H9 (cell line): ENCODE results near the gene TBL1X. TPM values are rescaled to one million over a fixed set of nuclear protein-coding genes. Genes with fewer than 3 reads are reported as not detected.
"Not testable (repeated sequence)": the region's sequence is repeated elsewhere in the genome, so short reads cannot be mapped to it uniquely, and the experiment has no call there.

Experiments
- DNase-seq: peaks from one replicate; pipeline ENCODE4 v3.0.0-alpha.2; 2017
- H2AFZ ChIP-seq: one replicate; pipeline ENCODE4 v1.6.1; 2013; ENCODE audit warnings: mild to moderate bottlenecking, low read length, control low read depth, moderate library complexity
- H2AK5ac ChIP-seq: 2 replicates; pipeline ENCODE4 v1.6.1; 2013; ENCODE audit warnings: low read length, control low read depth, mixed read lengths; ENCODE audit not compliant: insufficient read length
- H2BK120ac ChIP-seq: one replicate; pipeline ENCODE4 v1.6.1; 2013; ENCODE audit warnings: low read depth, mild to moderate bottlenecking, low read length, control low read depth, inconsistent platforms; ENCODE audit not compliant: poor library complexity, severe bottlenecking
- H2BK12ac ChIP-seq: 2 replicates; pipeline ENCODE4 v1.6.1; 2013; ENCODE audit warnings: low read length, control low read depth, mixed read lengths, low read depth; ENCODE audit not compliant: insufficient read length
- H2BK15ac ChIP-seq: 2 replicates; pipeline ENCODE4 v1.6.1; 2013; ENCODE audit warnings: low read depth, low read length, control low read depth
- H2BK20ac ChIP-seq: one replicate; pipeline ENCODE4 v1.6.1; 2013; ENCODE audit warnings: low read depth, mild to moderate bottlenecking, low read length, control low read depth, inconsistent platforms; ENCODE audit not compliant: poor library complexity, severe bottlenecking
- H2BK5ac ChIP-seq: 2 replicates; pipeline ENCODE4 v1.6.1; 2013; ENCODE audit warnings: low read length, control low read depth, mixed read lengths; ENCODE audit not compliant: insufficient read length
- H3K14ac ChIP-seq: 2 replicates; pipeline ENCODE4 v1.6.1; 2013; ENCODE audit warnings: low read length, control low read depth; ENCODE audit not compliant: insufficient read depth
- H3K18ac ChIP-seq: 2 replicates; pipeline ENCODE4 v1.6.1; 2013; ENCODE audit warnings: low read depth, mild to moderate bottlenecking, mixed read lengths, low read length, control low read depth; ENCODE audit not compliant: insufficient read length
- H3K23ac ChIP-seq: 2 replicates; pipeline ENCODE4 v1.6.1; 2013; ENCODE audit warnings: low read length, control low read depth, mixed read lengths, low read depth; ENCODE audit not compliant: insufficient read length
- H3K23me2 ChIP-seq: 2 replicates; pipeline ENCODE4 v1.6.1; 2013; ENCODE audit warnings: low read depth, mild to moderate bottlenecking, mixed read lengths, low read length, control low read depth; ENCODE audit not compliant: insufficient read length, poor library complexity, severe bottlenecking
- H3K27ac ChIP-seq: 2 replicates; pipeline ENCODE4 v1.5.1; 2013; ENCODE audit warnings: low read length, control low read depth, mixed read lengths, low read depth; ENCODE audit not compliant: insufficient read length
- H3K27me3 ChIP-seq: 2 replicates; pipeline ENCODE4 v1.6.1; 2013; ENCODE audit warnings: low read length, control low read depth, inconsistent platforms; ENCODE audit not compliant: insufficient read depth
- H3K4ac ChIP-seq: 2 replicates; pipeline ENCODE4 v1.6.1; 2013; ENCODE audit warnings: low read depth, mild to moderate bottlenecking, control low read depth, inconsistent platforms, low read length, moderate library complexity
- H3K4me1 ChIP-seq: 2 replicates; pipeline ENCODE4 v1.6.1; 2013; ENCODE audit warnings: low read length, control low read depth, inconsistent platforms; ENCODE audit not compliant: insufficient read depth
- H3K4me2 ChIP-seq: 2 replicates; pipeline ENCODE4 v1.6.1; 2013; ENCODE audit warnings: low read length, control low read depth, mixed read lengths; ENCODE audit not compliant: insufficient read length, insufficient read depth
- H3K56ac ChIP-seq: 2 replicates; pipeline ENCODE4 v1.6.1; 2013; ENCODE audit warnings: low read depth, mild to moderate bottlenecking, mixed read lengths, low read length, control low read depth; ENCODE audit not compliant: insufficient read length
- H3K79me1 ChIP-seq: 2 replicates; pipeline ENCODE4 v1.6.1; 2013; ENCODE audit warnings: low read depth, mild to moderate bottlenecking, moderate library complexity, low read length, control low read depth, inconsistent platforms; ENCODE audit not compliant: insufficient read depth, poor library complexity, severe bottlenecking
- H3K79me2 ChIP-seq: 2 replicates; pipeline ENCODE4 v1.6.1; 2013; ENCODE audit warnings: low read length, control low read depth, inconsistent platforms; ENCODE audit not compliant: insufficient read depth
- H3K9ac ChIP-seq: 2 replicates; pipeline ENCODE4 v1.6.1; 2013; ENCODE audit warnings: low read length, control low read depth, mixed read lengths; ENCODE audit not compliant: insufficient read length; ENCODE audit errors: extremely low read depth
- H3K9me3 ChIP-seq: one replicate; pipeline ENCODE4 v1.6.1; 2013; ENCODE audit warnings: low read depth, low read length, inconsistent platforms; ENCODE audit not compliant: control insufficient read depth
- H3T11ph ChIP-seq: one replicate; pipeline ENCODE4 v1.6.1; 2013; ENCODE audit warnings: mild to moderate bottlenecking, low read length, control low read depth, inconsistent platforms
- H4K20me1 ChIP-seq: one replicate; pipeline ENCODE4 v1.6.1; 2013; ENCODE audit not compliant: control insufficient read depth, insufficient read length, insufficient read depth
- H4K5ac ChIP-seq: 2 replicates; pipeline ENCODE4 v1.6.1; 2013; ENCODE audit warnings: low read depth, mild to moderate bottlenecking, mixed read lengths, low read length, control low read depth; ENCODE audit not compliant: insufficient read length
- H4K8ac ChIP-seq: replicated peaks from 2 replicates; pipeline ENCODE4 v1.6.1; 2013; ENCODE audit warnings: low read length, control low read depth, mixed read lengths, low read depth; ENCODE audit not compliant: insufficient read length
- H4K91ac ChIP-seq: 2 replicates; pipeline ENCODE4 v1.6.1; 2013; ENCODE audit warnings: low read depth, mild to moderate bottlenecking, moderate library complexity, mixed read lengths, low read length, control low read depth; ENCODE audit not compliant: insufficient read length
- H3K27ac Mint-ChIP-seq, 3 experiments: 2 replicates in 2 of 3; 3 replicates in 1 of 3; pipeline ENCODE4 v1.8.0; 2020 to 2021; ENCODE audit warnings: mixed read lengths in 3 of 3, mild to moderate bottlenecking in 1 of 3, moderate library complexity in 1 of 3
- H3K27me3 Mint-ChIP-seq: 2 replicates; pipeline ENCODE4 v1.8.0; 2021; ENCODE audit warnings: low read depth, mild to moderate bottlenecking, moderate library complexity, mixed read lengths
- H3K36me3 Mint-ChIP-seq, 3 experiments: 2 replicates in 2 of 3; 3 replicates in 1 of 3; pipeline ENCODE4 v1.8.0; 2020 to 2021; ENCODE audit warnings: low read depth in 3 of 3, mixed read lengths in 3 of 3; ENCODE audit not compliant: insufficient read depth in 1 of 3
- H3K4me1 Mint-ChIP-seq, 2 experiments: 2 replicates each; pipeline ENCODE4 v1.8.0; 2020; ENCODE audit warnings: mixed read lengths in 2 of 2
- H3K4me3 Mint-ChIP-seq, 2 experiments: 2 replicates in 1 of 2; 3 replicates in 1 of 2; pipeline ENCODE4 v1.8.0; 2020 to 2021; ENCODE audit warnings: mild to moderate bottlenecking in 2 of 2, mixed read lengths in 2 of 2, moderate library complexity in 1 of 2
- H3K9me3 Mint-ChIP-seq, 2 experiments: 2 replicates in 1 of 2; 3 replicates in 1 of 2; pipeline ENCODE4 v1.8.0; 2020; ENCODE audit warnings: mild to moderate bottlenecking in 2 of 2, mixed read lengths in 2 of 2, moderate library complexity in 1 of 2
- CTCF ChIP-seq: fragments of 200-600 bp; sonication (generic); conservative IDR thresholded peaks from 3 replicates; pipeline ENCODE4 v1.8.0; 2021; ENCODE audit warnings: antibody characterized with exemption, mild to moderate bottlenecking
- WGBS: extraction: QIAGEN DNeasy Blood & Tissue Kit; methylation state at CpG from one replicate; pipeline ENCODE4 v1.1.7; 2013; ENCODE audit warnings: missing lambda C conversion rate, low lambda C conversion rate, mixed read lengths; ENCODE audit not compliant: insufficient read length; ENCODE audit errors: extremely low coverage; 5-methylcytosine and 5-hydroxymethylcytosine counted together
- total RNA-seq: library from RNA; stranded (reverse); gene quantifications from 2 replicates; pipeline ENCODE4 v1.2.1, GENCODE V29; 2021

The TBL1X gene
- total RNA-seq, 1 experiment from 2014 or later = 24.1 TPM

GRCh38 chrX:9473708-9474107 is 8.8 kb downstream of the TBL1X start:
- peaks cover 0 to 51% of the 10 kb centered on the region in 2 experiments; a peak in 3 of 5 replicates for H3K9me3 Mint-ChIP-seq
- no peak for TF ChIP-seq CTCF

GRCh38 chrX:9475417-9475816 is 10.6 kb downstream of the TBL1X start:
- not testable (repeated sequence) for H3K4me2 ChIP-seq, H3K9ac ChIP-seq, H3K27me3 Mint-ChIP-seq, H3K4me3 Mint-ChIP-seq, H2BK12ac ChIP-seq, H3K27ac Mint-ChIP-seq, H2AFZ ChIP-seq, H3K23ac ChIP-seq, H2BK5ac ChIP-seq, H3K9me3 ChIP-seq, H3K4me1 ChIP-seq, H4K20me1 ChIP-seq, H2BK15ac ChIP-seq, H2AK5ac ChIP-seq, H3K23me2 ChIP-seq, H2BK120ac ChIP-seq, H4K5ac ChIP-seq, H3K27ac ChIP-seq, H3T11ph ChIP-seq, H3K27me3 ChIP-seq, H3K14ac ChIP-seq, H3K4ac ChIP-seq, DNase-seq, H4K91ac ChIP-seq, H3K18ac ChIP-seq, H3K56ac ChIP-seq, H2BK20ac ChIP-seq, H4K8ac ChIP-seq
- Histone ChIP-seq H3K79me2 (peaks cover 11% of the 10 kb centered on the region; the same call in 1 of the 2 replicates), H3K79me1 (peaks cover 16% of the 10 kb centered on the region)
- H3K9me3 Mint-ChIP-seq = peaks cover 13 to 56% of the 10 kb centered on the region in 2 experiments
- WGBS = no CpG with 5 or more reads among the region's 4 CpGs
- H3K36me3 Mint-ChIP-seq = peaks cover 15 to 29% (median 20%) of the 10 kb centered on the region in 3 experiments
- H3K4me1 Mint-ChIP-seq = peaks cover 3 to 17% of the 10 kb centered on the region in 2 experiments; a peak in 3 of 4 replicates

More at GRCh38 chrX:9473708-9474107, 8.8 kb downstream of the TBL1X start:
- Mint-ChIP-seq H3K4me1 (peaks cover 3 to 17% of the 10 kb centered on the region in 2 experiments; a peak in 3 of 4 replicates), H3K36me3 (peaks cover 9 to 25% (median 23%) of the 10 kb centered on the region in 3 experiments), H3K27ac (no peak overlapping the region), H3K27me3 (no peaks in the 10 kb centered on the region; the same call in 1 of the 2 replicates), H3K4me3 (no peak overlapping the region)
- Histone ChIP-seq H3K18ac (no peak overlapping the region), H2BK5ac (no peak overlapping the region), H2AFZ (no peak overlapping the region), H3K27ac (no peak overlapping the region), H3K79me2 (peaks cover 11% of the 10 kb centered on the region; the same call in 1 of the 2 replicates), H3K9ac (no peak overlapping the region), H3K14ac (no peak overlapping the region), H3K4me1 (peaks cover 3% of the 10 kb centered on the region; the same call in 1 of the 2 replicates), H2BK12ac (no peak overlapping the region), H4K91ac (no peak overlapping the region), H4K20me1 (no peaks in the 10 kb centered on the region), H4K5ac (no peak overlapping the region), H3K79me1 (peaks cover 16% of the 10 kb centered on the region), H2AK5ac (no peak overlapping the region), H3T11ph (no peak overlapping the region), H3K56ac (no peak overlapping the region), H3K27me3 (no peaks in the 10 kb centered on the region), H3K23ac (no peak overlapping the region), H3K4ac (no peak overlapping the region), H2BK120ac (no peak overlapping the region), H3K9me3 (no peaks in the 10 kb centered on the region), H3K23me2 (no peaks in the 10 kb centered on the region), H4K8ac (no peak overlapping the region), H3K4me2 (no peak overlapping the region), H2BK20ac (no peak overlapping the region), H2BK15ac (no peak overlapping the region)
- WGBS = no CpG with 5 or more reads among the region's 2 CpGs
- DNase-seq = no peak
